ENCODE results near the gene SPEF1. TPM values are rescaled to one million over a fixed set of nuclear protein-coding genes. Genes with fewer than 3 reads are reported as not detected.
A peak's percentile ranks its signal among the peaks of the same experiment; 100 is the strongest.

Gene SPEF1
- total RNA-seq, 4 donors from 2014 or later = not detected

DNA sequence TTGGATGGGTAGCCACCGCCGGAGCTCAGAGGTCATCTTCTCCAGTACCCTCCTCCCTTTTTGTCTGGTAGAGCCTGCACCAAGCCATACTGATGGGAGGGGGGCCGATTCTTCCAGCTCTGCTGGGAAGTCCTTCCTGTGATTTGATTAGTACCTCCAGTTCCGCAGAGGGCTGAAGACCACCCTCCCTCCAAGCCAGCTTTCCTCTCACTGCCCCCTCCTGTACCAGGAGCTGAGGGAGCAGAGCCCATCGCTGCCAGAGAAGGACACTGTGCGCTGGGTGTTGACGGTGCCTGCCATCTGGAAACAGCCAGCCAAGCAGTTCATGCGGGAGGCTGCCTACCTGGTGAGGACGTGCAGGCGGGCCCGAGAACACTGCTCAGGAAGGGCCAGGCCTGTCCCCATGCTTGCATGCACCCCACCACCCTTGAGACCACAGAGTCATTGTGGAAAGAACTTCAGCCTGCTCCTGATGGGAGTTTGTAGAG lies 35.5 kb downstream of the SPEF1 start:
- TF ChIP-seq, protein P1, sequence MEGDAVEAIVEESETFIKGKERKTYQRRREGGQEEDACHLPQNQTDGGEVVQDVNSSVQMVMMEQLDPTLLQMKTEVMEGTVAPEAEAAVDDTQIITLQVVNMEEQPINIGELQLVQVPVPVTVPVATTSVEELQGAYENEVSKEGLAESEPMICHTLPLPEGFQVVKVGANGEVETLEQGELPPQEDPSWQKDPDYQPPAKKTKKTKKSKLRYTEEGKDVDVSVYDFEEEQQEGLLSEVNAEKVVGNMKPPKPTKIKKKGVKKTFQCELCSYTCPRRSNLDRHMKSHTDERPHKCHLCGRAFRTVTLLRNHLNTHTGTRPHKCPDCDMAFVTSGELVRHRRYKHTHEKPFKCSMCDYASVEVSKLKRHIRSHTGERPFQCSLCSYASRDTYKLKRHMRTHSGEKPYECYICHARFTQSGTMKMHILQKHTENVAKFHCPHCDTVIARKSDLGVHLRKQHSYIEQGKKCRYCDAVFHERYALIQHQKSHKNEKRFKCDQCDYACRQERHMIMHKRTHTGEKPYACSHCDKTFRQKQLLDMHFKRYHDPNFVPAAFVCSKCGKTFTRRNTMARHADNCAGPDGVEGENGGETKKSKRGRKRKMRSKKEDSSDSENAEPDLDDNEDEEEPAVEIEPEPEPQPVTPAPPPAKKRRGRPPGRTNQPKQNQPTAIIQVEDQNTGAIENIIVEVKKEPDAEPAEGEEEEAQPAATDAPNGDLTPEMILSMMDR (IDR thresholded peaks at IDR 0.05) = no peak
- no peak for TF ChIP-seq POLR2AphosphoS5 (IDR thresholded peaks at IDR 0.05)
- TF ChIP-seq EP300 (IDR thresholded peaks at IDR 0.05) = no peak
- no peak for TF ChIP-seq POLR2A (IDR thresholded peaks at IDR 0.05)
- no peak overlapping the region for H3K4me3 ChIP-seq
- peaks cover 0 to 26% (median 0%) of the 10 kb centered on the region in 3 donors for H3K4me1 ChIP-seq
- no peak for ATAC-seq
- H3K27me3 ChIP-seq = peaks cover 50% of the 10 kb centered on the region
- no peak overlapping the region for H3K27ac ChIP-seq
- WGBS, 2 donors (ENCODE audit: low coverage in 1 of 2) = 43 to 65% methylated on average over 2 to 4 of the region's 11 CpGs
- peaks cover 0 to 34% of the 10 kb centered on the region in 2 donors for H3K36me3 ChIP-seq
- no peaks in the 10 kb centered on the region for H3K9me3 ChIP-seq

DNA sequence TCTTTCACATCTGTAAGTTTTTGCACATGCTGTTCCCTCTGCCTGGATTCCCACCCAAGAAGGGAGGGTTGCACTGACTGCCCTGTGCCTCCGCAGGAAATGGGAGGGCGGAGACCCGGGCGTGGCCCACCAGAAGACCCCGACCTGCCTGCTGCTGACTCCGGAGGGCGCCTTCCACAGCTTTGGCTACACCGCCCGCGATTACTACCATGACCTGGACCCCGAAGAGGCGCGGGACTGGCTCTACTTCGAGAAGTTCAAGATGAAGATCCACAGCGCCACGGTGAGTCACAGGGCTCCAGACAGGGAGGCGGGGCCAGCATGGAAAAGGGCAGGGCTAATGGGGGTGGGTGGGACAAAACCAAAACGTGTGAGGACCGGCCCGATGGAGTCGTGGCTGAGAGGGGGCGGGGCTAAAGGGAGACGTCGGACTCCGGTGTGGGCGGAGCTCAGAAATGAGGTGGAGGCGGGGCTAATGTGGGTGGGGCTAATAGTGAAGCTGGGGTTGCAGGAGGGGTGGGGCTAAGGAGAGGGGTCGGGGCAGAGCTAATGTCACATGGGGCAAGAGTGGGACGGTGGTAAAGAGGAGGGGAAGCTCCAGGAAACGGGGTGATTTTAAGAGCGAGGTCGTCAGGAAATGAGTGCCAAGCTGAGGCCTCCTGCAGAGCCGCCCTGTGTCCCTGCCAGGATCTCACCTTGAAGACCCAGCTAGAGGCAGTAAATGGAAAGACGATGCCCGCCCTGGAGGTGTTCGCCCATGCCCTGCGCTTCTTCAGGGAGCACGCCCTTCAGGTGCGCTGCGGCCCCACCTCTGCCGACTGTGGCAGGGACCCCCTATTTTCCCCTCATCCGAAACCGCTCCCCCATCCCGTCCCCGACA lies 36.2 kb downstream of the SPEF1 start:
- Histone ChIP-seq H3K4me3 (no peak overlapping the region), H3K36me3 (peaks cover 0 to 27% of the 10 kb centered on the region in 2 donors)

DNA sequence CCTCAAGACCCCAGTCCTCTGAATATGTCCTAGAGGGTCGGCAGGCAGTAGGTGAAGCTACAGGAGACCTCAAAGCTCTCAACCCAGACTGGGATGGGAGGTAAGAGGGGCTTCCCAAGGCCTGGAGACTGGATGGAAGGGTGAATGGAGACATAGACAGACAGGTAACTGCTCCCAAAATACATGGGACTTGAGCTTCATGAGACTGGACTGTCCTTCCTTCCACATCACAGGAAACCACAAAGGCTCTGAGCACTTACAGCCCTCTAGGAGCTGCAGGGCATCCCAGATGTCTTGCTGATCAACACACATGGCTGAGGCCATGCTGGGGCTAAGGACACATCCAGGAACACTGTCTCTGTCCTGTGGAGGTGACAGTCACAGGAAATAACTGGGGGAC lies 37.2 kb downstream of the SPEF1 start:
- Histone ChIP-seq H3K27ac (no peak overlapping the region), H3K36me3 (peaks cover 0 to 18% of the 10 kb centered on the region in 2 donors), H3K9me3 (no peaks in the 10 kb centered on the region), H3K27me3 (peaks cover 35% of the 10 kb centered on the region), H3K4me1 (peaks cover 0 to 21% (median 0%) of the 10 kb centered on the region in 3 donors), H3K4me3 (no peak overlapping the region)
- TF ChIP-seq, protein P1 (IDR thresholded peaks at IDR 0.05) = no peak
- TF ChIP-seq EP300 (IDR thresholded peaks at IDR 0.05) = no peak
- no peak for TF ChIP-seq POLR2A (IDR thresholded peaks at IDR 0.05)
- TF ChIP-seq POLR2AphosphoS5 (IDR thresholded peaks at IDR 0.05) = no peak
- ATAC-seq = no peak
- 83% methylated on average over 1 of the region's 1 CpG; no CpG with 5 or more reads in 1 of the 2 donors for WGBS, 2 donors (ENCODE audit: low coverage in 1 of 2)

More for the DNA sequence above, 36.2 kb downstream of the SPEF1 start:
- Histone ChIP-seq H3K4me1 (peaks cover 0 to 29% (median 0%) of the 10 kb centered on the region in 3 donors), H3K9me3 (no peaks in the 10 kb centered on the region), H3K27me3 (peaks cover 45% of the 10 kb centered on the region), H3K27ac (peak overlapping the region in 2 of 4 donors; percentile 17 to 38)
- WGBS, 2 donors (ENCODE audit: low coverage in 1 of 2) = 33 to 36% methylated on average over 9 to 15 of the region's 45 CpGs
- TF ChIP-seq POLR2A (IDR thresholded peaks at IDR 0.05) = no peak
- TF ChIP-seq, protein P1 (IDR thresholded peaks at IDR 0.05) = no peak
- no peak for TF ChIP-seq EP300 (IDR thresholded peaks at IDR 0.05)
- TF ChIP-seq POLR2AphosphoS5 (IDR thresholded peaks at IDR 0.05) = no peak
- peak; percentile 42 for ATAC-seq

DNA sequence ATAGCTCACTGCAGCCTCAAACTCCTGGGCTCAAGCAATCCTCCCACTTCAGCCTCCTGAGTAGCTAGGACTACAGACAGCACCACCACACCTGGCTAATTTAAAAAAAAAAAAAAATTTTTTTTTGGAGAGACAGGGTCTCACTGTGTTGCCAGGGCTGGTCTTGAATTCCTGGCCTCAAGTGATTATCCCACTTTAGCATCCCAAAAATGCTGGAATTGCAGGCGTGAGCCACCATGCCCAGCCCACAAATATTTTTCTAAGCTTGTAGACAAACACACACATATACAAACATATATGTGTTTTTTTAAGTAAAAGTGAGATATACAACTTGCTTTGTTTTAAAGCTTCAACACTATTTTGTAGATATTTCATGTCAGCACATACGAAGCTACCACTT lies 38.0 kb downstream of the SPEF1 start:
- no peak for ATAC-seq
- H3K4me3 ChIP-seq = no peak overlapping the region
- 94 to 96% methylated on average over 2 of the region's 2 CpGs for WGBS, 2 donors (ENCODE audit: low coverage in 1 of 2)
- no peaks in the 10 kb centered on the region for H3K9me3 ChIP-seq
- H3K4me1 ChIP-seq = peaks cover 0 to 29% (median 0%) of the 10 kb centered on the region in 3 donors
- no peak for TF ChIP-seq POLR2A (IDR thresholded peaks at IDR 0.05)
- no peak for TF ChIP-seq POLR2AphosphoS5 (IDR thresholded peaks at IDR 0.05)
- TF ChIP-seq, protein P1 (IDR thresholded peaks at IDR 0.05) = no peak
- TF ChIP-seq EP300 (IDR thresholded peaks at IDR 0.05) = no peak
- H3K36me3 ChIP-seq = peaks cover 0 to 10% of the 10 kb centered on the region in 2 donors
- no peak overlapping the region for H3K27ac ChIP-seq
- peaks cover 27% of the 10 kb centered on the region for H3K27me3 ChIP-seq
